ENCODE data around the gene SLFN5.

- TF ChIP-seq GATAD2A (CRISPR knock-in tag; IDR thresholded peaks at IDR 0.05) (no peak), HNF4A (CRISPR knock-in tag; IDR thresholded peaks at IDR 0.05) (no peak), RERE (CRISPR knock-in tag; IDR thresholded peaks at IDR 0.05; ENCODE audit: low read depth) (no peak), CTCF (CRISPR knock-in tag; IDR thresholded peaks at IDR 0.05) (no peak), FOSL2 (CRISPR knock-in tag; IDR thresholded peaks at IDR 0.05) (no peak), HNRNPH1 (optimal IDR thresholded peaks at IDR 0.05; ENCODE audit: low read depth, low read length) (no peak), ZBTB8A (CRISPR knock-in tag; IDR thresholded peaks at IDR 0.05; ENCODE audit: borderline replicate concordance, low read depth) (no peak), ZFP1 (CRISPR knock-in tag; IDR thresholded peaks at IDR 0.05) (no peak), MED13 (CRISPR knock-in tag; IDR thresholded peaks at IDR 0.05) (no peak), ATF4 (CRISPR knock-in tag; IDR thresholded peaks at IDR 0.05) (no peak), ZNF274 (CRISPR knock-in tag; IDR thresholded peaks at IDR 0.05) (no peak), MAFG (CRISPR knock-in tag; IDR thresholded peaks at IDR 0.05) (no peak)
Observed at GRCh38 chr17:35315283-35315682, 72.4 kb downstream of the SLFN5 start.
